ENCODE results near the gene OR1G1. TPM values are rescaled to one million over a fixed set of nuclear protein-coding genes. Genes with fewer than 3 reads are reported as not detected.
"Not testable (repeated sequence)": the region's sequence is repeated elsewhere in the genome, so short reads cannot be mapped to it uniquely, and the experiment has no call there.

Gene OR1G1
- not detected in 2 replicates for total RNA-seq (2014; rRNA removed; shearing (Covaris generic))

DNA sequence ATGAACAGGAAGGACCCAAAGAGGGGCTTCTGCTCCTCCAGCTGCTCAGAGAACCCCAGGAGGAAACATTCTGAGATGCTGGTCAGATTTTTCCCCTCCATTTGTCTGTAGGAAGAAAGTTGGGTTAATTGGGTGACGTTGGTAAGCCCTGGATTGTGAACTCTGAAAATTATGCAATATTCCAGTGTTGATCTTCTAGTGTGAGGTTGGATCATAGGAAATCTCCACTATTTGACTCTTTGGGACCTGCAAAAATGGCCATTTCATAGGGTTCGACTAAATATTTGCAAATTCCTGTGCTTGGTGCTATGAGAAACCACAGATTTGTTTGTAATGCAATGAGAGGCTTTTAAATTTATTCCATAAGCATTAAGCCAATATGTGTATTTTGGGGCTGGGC, at the start of gene OR1G1:
OR1G1 (minus strand) TSS at position 101 of the 400 bp plus-strand sequence; CDS start at position 101, 0 bp downstream.
- no peaks in the 10 kb centered on the region for H3K4me1 ChIP-seq
- no peak for DNase-seq
- H3K27ac ChIP-seq: no peak within 1 kb of the TSS
- H3K27me3 ChIP-seq: no peaks in the 10 kb centered on the region
- no peaks in the 10 kb centered on the region for H3K9me3 ChIP-seq (replicated peaks)
- H3K4me3 ChIP-seq: no peak within 1 kb of the TSS
- no peaks in the 10 kb centered on the region for H3K36me3 ChIP-seq

DNA sequence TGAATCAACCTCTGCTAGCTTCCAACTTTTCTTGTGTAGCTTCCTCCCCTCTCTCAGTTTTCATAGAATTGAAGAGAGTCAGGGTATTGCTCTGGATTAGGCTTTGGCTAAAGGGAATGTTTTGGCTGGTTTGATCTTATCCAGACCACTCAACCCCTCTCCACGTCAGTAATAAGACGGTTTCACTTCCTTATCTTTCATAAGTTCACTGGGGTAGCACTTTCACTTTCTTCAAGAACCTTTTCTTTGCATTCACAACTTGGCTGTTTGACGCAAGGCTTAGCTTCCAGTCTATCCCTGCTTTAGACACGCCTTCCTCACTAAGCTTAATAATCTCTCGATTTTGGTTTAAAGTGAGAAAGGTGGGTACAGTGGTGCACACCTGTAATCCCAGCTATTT, 40.2 kb upstream of the OR1G1 start:
- H3K4me1 ChIP-seq: no peaks in the 10 kb centered on the region
- H3K27me3 ChIP-seq: no peaks in the 10 kb centered on the region
- H3K36me3 ChIP-seq: no peaks in the 10 kb centered on the region
- no peaks in the 10 kb centered on the region for H3K9me3 ChIP-seq (replicated peaks)
- H3K4me3 ChIP-seq: no peak overlapping the region
- no peak for DNase-seq
- no peak overlapping the region for H3K27ac ChIP-seq

DNA sequence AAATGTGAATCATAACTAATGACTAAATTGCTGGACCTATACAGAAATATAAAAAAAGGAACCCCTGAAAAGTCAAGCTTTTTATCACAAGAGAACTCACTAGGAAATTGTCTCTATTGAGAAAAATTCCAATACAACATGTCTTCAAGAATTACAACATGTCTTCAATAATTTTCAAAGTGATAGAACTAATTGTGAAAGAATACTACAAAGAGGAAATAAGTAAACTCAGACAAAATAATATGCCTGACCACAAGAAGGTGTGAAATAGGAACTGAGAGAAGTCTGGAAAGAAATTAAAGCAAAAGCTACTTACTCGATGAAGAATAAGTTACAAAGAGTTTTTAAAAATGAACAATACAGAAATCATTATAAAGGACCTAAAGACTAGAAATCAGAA, 29.9 kb upstream of the OR1G1 start:
- Histone ChIP-seq H3K9me3 (replicated peaks) (no peaks in the 10 kb centered on the region), H3K4me3 (no peak overlapping the region), H3K4me1 (no peaks in the 10 kb centered on the region), H3K27ac (no peak overlapping the region), H3K36me3 (no peaks in the 10 kb centered on the region), H3K27me3 (no peaks in the 10 kb centered on the region)
- DNase-seq: no peak

DNA sequence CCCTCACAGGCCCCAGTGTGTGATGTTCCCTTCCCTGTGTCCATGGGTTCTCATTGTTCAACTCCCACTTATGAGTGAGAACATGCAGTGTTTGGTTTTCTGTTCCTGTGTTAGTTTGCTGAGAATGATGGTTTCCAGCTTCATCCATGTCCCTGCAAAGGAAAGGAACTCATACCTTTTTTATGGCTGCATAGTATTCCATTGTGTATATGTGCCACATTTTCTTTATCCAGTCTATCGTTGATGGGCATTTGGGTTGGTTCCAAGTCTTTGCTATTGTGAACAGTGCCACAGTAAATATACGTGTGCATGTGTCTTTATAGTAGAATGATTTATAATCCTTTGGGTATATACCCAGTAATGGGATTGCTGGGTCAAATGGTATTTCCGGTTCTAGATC, 10.1 kb upstream of the OR1G1 start:
- H3K27me3 ChIP-seq; DNase-seq; H3K27ac ChIP-seq; H3K4me3 ChIP-seq; H3K4me1 ChIP-seq; H3K36me3 ChIP-seq; H3K9me3 ChIP-seq (replicated peaks): not testable (repeated sequence)

DNA sequence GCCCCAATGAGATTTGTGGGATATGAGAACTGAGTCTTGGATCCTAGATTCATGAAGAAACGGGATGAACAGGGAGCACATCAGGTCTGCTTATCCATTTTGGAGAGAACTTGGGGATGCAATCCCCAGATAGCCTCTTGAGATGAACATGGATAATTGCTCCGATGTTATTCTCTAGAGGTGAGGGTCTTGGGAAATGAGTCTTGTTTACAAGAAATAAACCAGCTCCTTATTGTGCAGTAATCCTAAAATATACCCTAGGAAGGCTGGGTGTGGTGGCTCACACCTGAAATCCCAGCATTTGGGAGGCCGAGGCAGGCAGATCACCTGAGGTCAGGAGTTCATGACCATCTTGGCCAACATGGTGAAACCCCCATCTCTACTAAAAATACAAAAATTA, 23.0 kb downstream of the OR1G1 start, which contains the start of gene OR1D2:
OR1D2 (minus strand) TSS at position 101 of the 400 bp plus-strand sequence. CDS start 11,426 bp downstream, outside the sequence.
- no peak within 1 kb of the TSS for H3K4me3 ChIP-seq
- H3K27ac ChIP-seq: no peak within 1 kb of the TSS
- no peaks in the 10 kb centered on the region for H3K4me1 ChIP-seq
- no peaks in the 10 kb centered on the region for H3K9me3 ChIP-seq (replicated peaks)
- H3K27me3 ChIP-seq: no peaks in the 10 kb centered on the region
- no peaks in the 10 kb centered on the region for H3K36me3 ChIP-seq
- no peak for DNase-seq

Other genes starting within 250 kb of the OR1G1 start
- not detected in 2 replicates for gene OR1D5, start 63.9 kb downstream of the OR1G1 start, total RNA-seq (2014; rRNA removed; shearing (Covaris generic))
- gene OR1D2, start 23.1 kb downstream of the OR1G1 start, total RNA-seq (2014; rRNA removed; shearing (Covaris generic)): not detected in 2 replicates
- not detected in 2 replicates for gene OR1A2, start 70.0 kb upstream of the OR1G1 start, total RNA-seq (2014; rRNA removed; shearing (Covaris generic))
- not detected in 2 replicates for gene OR1A1, start 80.1 kb upstream of the OR1G1 start, total RNA-seq (2014; rRNA removed; shearing (Covaris generic))
- gene OR3A1, start 170.8 kb upstream of the OR1G1 start, total RNA-seq (2014; rRNA removed; shearing (Covaris generic)): 0.06 TPM in 1 of 2 replicates, not detected in the other